Liver (tissue), 9 donors: ENCODE results near the gene HAPLN1. TPM values are rescaled to one million over a fixed set of nuclear protein-coding genes. Genes with fewer than 3 reads are reported as not detected.

Experiments used
- DNase-seq: peaks from one replicate; pipeline ENCODE4 v3.0.0-alpha.2; 2017; ENCODE audit warnings: low spot score
- H3K27ac ChIP-seq, 2 donors: one replicate each; pipeline ENCODE4 v1.7.0; 2013; ENCODE audit warnings: inconsistent platforms in 2 of 2, low read length in 2 of 2, control low read depth in 1 of 2, low read depth in 1 of 2, mild to moderate bottlenecking in 1 of 2
- H3K27me3 ChIP-seq, 4 donors: one replicate each; pipeline versions ENCODE4 v1.6.1 to v1.7.0; 2013; ENCODE audit warnings: low read length in 3 of 4, inconsistent platforms in 1 of 4, mild to moderate bottlenecking in 1 of 4, moderate library complexity in 1 of 4; ENCODE audit not compliant: control insufficient read depth in 4 of 4, insufficient read depth in 4 of 4
- H3K36me3 ChIP-seq, 4 donors: one replicate each; pipeline versions ENCODE4 v1.6.1 to v1.7.0; 2013; ENCODE audit warnings: low read length in 3 of 4, mild to moderate bottlenecking in 3 of 4, low read depth in 1 of 4, moderate library complexity in 1 of 4; ENCODE audit not compliant: control insufficient read depth in 4 of 4, insufficient read depth in 3 of 4
- H3K4me1 ChIP-seq, 4 donors: one replicate each; pipeline versions ENCODE4 v1.6.1 to v1.7.0; 2013; ENCODE audit warnings: low read length in 3 of 4, mild to moderate bottlenecking in 3 of 4, moderate library complexity in 1 of 4; ENCODE audit not compliant: control insufficient read depth in 4 of 4, insufficient read depth in 4 of 4
- H3K4me3 ChIP-seq, 3 donors: one replicate each; pipeline versions ENCODE4 v1.6.1 to v1.7.0; 2013; ENCODE audit warnings: low read length in 3 of 3, control low read depth in 1 of 3, low read depth in 1 of 3, mild to moderate bottlenecking in 1 of 3
- H3K9ac ChIP-seq, 2 donors: one replicate each; pipeline ENCODE4 v1.7.0; 2013; ENCODE audit warnings: low read length in 2 of 2, mild to moderate bottlenecking in 2 of 2, moderate library complexity in 2 of 2, control low read depth in 1 of 2, low read depth in 1 of 2
- H3K9me3 ChIP-seq, 4 donors: one replicate each; pipeline versions ENCODE4 v1.6.1 to v1.7.0; 2013; ENCODE audit warnings: low read length in 3 of 4; ENCODE audit not compliant: control insufficient read depth in 4 of 4
- ATF3 ChIP-seq: IDR thresholded peaks from 2 replicates; pipeline ENCODE4 v1.6.1; 2016; ENCODE audit warnings: antibody characterized with exemption
- CTCF ChIP-seq: fragments of 150-350 bp; IDR thresholded peaks from 2 replicates; pipeline ENCODE4 v1.5.1; 2017; ENCODE audit warnings: improper control_type of control experiment, low read depth, low read length; ENCODE audit not compliant: missing input control
- EGR1 ChIP-seq, 2 donors: IDR thresholded peaks; 2 replicates each; pipeline ENCODE4 v1.6.1; 2016 to 2018; ENCODE audit warnings: antibody characterized with exemption in 2 of 2, low read depth in 2 of 2
- FOXA1 ChIP-seq: IDR thresholded peaks from 2 replicates; pipeline ENCODE4 v1.6.1; 2016; ENCODE audit warnings: antibody characterized with exemption
- FOXA2 ChIP-seq: IDR thresholded peaks from 2 replicates; pipeline ENCODE4 v1.6.1; 2016; ENCODE audit warnings: antibody characterized with exemption
- GABPA ChIP-seq, 2 donors: IDR thresholded peaks in 1 of 2; conservative IDR thresholded peaks in 1 of 2; 2 replicates each; pipeline ENCODE4 v1.6.1; 2016; ENCODE audit warnings: antibody characterized with exemption in 2 of 2, mild to moderate bottlenecking in 1 of 2, moderate library complexity in 1 of 2
- HNF4A ChIP-seq, 2 donors: conservative IDR thresholded peaks; 2 replicates each; pipeline ENCODE4 v1.6.1; 2016; ENCODE audit warnings: antibody characterized with exemption in 2 of 2, mild to moderate bottlenecking in 2 of 2
- HNF4G ChIP-seq: IDR thresholded peaks from 2 replicates; pipeline ENCODE4 v1.6.1; 2016; ENCODE audit warnings: antibody characterized with exemption
- JUND ChIP-seq, 2 donors: IDR thresholded peaks; 2 replicates each; pipeline ENCODE4 v1.6.1; 2016; ENCODE audit warnings: antibody characterized with exemption in 2 of 2
- MAX ChIP-seq: IDR thresholded peaks from 2 replicates; pipeline ENCODE4 v1.6.1; 2016; ENCODE audit warnings: antibody characterized with exemption
- NR2F2 ChIP-seq: IDR thresholded peaks from 2 replicates; pipeline ENCODE4 v1.6.1; 2016; ENCODE audit warnings: antibody characterized with exemption
- RAD21 ChIP-seq, 2 donors: IDR thresholded peaks; 2 replicates each; pipeline ENCODE4 v1.6.1; 2016; ENCODE audit warnings: antibody characterized with exemption in 2 of 2, mild to moderate bottlenecking in 2 of 2
- REST ChIP-seq: IDR thresholded peaks from 2 replicates; pipeline ENCODE4 v1.6.1; 2016; ENCODE audit warnings: antibody characterized with exemption, mild to moderate bottlenecking
- RXRA ChIP-seq, 2 donors: IDR thresholded peaks; 2 replicates each; pipeline ENCODE4 v1.6.1; 2017 to 2018; ENCODE audit warnings: antibody characterized with exemption in 2 of 2, mild to moderate bottlenecking in 1 of 2
- SP1 ChIP-seq: IDR thresholded peaks from 2 replicates; pipeline ENCODE4 v1.6.1; 2018; ENCODE audit warnings: antibody characterized with exemption, mild to moderate bottlenecking
- TAF1 ChIP-seq: conservative IDR thresholded peaks from 2 replicates; pipeline ENCODE4 v1.6.1; 2016; ENCODE audit warnings: antibody characterized with exemption, mild to moderate bottlenecking
- YY1 ChIP-seq: IDR thresholded peaks from 2 replicates; pipeline ENCODE4 v1.6.1; 2016; ENCODE audit warnings: antibody characterized with exemption, mild to moderate bottlenecking
- WGBS: extraction: QIAGEN DNeasy Blood & Tissue Kit; methylation state at CpG from one replicate; pipeline ENCODE4 v1.1.7; 2013; 5-methylcytosine and 5-hydroxymethylcytosine counted together
- polyA plus RNA-seq, 2 donors: library from polyadenylated mRNA; stranded (reverse) in 1 of 2; unstranded in 1 of 2; fragments of 200-250 nt in 1 of 2; fragments of >200 nt in 1 of 2; fragmentation: Nextera tagmentation in 1 of 2; extraction: Ambion mirVana in 1 of 2; gene quantifications; one replicate each; pipeline versions ENCODE4 v1.2.1 to v1.2.3, GENCODE V29; 2013 to 2015
- total RNA-seq, 2 donors: library from RNA; depleted of rRNA; stranded (reverse); fragments of >200 nt; gene quantifications; one replicate each; pipeline ENCODE4 v1.2.3, GENCODE V29; 2014
- TF ChIP-seq, protein P1 (sequence below): IDR thresholded peaks from 2 replicates; pipeline ENCODE4 v1.6.1; 2016; ENCODE audit warnings: antibody characterized with exemption
- donor health status: healthy.
- donor health status: healthy.
- donor health status: healthy.
- donor health status: healthy.
- donor health status: healthy.

Gene HAPLN1
- total and polyA plus RNA-seq, 4 donors = 0.07 to 1.3 TPM; not detected in 2

DNA sequence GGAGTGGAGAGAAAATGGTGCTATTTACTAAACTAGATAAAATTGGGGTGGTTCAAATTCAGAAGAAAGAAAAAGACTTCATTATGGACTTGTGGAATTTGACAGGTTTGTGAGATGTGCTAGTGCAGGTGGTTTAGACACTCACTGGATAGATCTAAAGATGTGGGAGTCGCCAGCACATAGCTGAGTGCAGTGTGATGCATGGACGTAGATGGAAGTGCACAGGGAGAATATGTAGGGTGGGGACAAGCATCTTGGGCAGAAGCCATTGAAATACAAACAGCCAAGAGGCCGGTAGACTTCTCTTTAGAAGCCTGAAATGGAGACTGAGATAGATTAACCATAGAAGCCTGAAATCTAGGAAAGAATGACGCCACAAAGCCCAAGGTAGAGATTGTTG is 10.7 kb downstream of the HAPLN1 start:
- Histone ChIP-seq H3K36me3 (no peaks in the 10 kb centered on the region), H3K27ac (no peak overlapping the region), H3K27me3 (peaks cover 0 to 5% (median 0%) of the 10 kb centered on the region in 4 donors), H3K4me1 (no peaks in the 10 kb centered on the region), H3K9ac (no peak overlapping the region), H3K4me3 (no peak overlapping the region), H3K9me3 (no peaks in the 10 kb centered on the region)
- TF ChIP-seq RXRA (IDR thresholded peaks at IDR 0.05) = no peak
- TF ChIP-seq TAF1 = no peak
- TF ChIP-seq ATF3 = no peak
- no peak for TF ChIP-seq GABPA (IDR thresholded peaks at IDR 0.05 in 1 of 2, conservative IDR thresholded peaks at IDR 0.05 in 1 of 2)
- no peak for TF ChIP-seq YY1
- TF ChIP-seq HNF4G = no peak
- TF ChIP-seq, protein P1, sequence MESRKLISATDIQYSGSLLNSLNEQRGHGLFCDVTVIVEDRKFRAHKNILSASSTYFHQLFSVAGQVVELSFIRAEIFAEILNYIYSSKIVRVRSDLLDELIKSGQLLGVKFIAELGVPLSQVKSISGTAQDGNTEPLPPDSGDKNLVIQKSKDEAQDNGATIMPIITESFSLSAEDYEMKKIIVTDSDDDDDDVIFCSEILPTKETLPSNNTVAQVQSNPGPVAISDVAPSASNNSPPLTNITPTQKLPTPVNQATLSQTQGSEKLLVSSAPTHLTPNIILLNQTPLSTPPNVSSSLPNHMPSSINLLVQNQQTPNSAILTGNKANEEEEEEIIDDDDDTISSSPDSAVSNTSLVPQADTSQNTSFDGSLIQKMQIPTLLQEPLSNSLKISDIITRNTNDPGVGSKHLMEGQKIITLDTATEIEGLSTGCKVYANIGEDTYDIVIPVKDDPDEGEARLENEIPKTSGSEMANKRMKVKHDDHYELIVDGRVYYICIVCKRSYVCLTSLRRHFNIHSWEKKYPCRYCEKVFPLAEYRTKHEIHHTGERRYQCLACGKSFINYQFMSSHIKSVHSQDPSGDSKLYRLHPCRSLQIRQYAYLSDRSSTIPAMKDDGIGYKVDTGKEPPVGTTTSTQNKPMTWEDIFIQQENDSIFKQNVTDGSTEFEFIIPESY = no peak
- no peak for TF ChIP-seq EGR1 (IDR thresholded peaks at IDR 0.05; ENCODE audit: low read depth in 2 of 2)
- no peak for TF ChIP-seq NR2F2
- TF ChIP-seq HNF4A (conservative IDR thresholded peaks at IDR 0.05) = no peak
- TF ChIP-seq MAX = no peak
- TF ChIP-seq FOXA1 = no peak
- no peak for TF ChIP-seq CTCF
- TF ChIP-seq REST = no peak
- no peak for TF ChIP-seq SP1
- no peak for TF ChIP-seq FOXA2
- TF ChIP-seq RAD21 (IDR thresholded peaks at IDR 0.05) = no peak
- TF ChIP-seq JUND (IDR thresholded peaks at IDR 0.05) = no peak
- DNase-seq = no peak
- WGBS = 66% methylated on average over 4 of the region's 4 CpGs
